ENCODE results near the gene FGD2. TPM values are rescaled to one million over a fixed set of nuclear protein-coding genes. Genes with fewer than 3 reads are reported as not detected.

Gene FGD2
- polyA plus RNA-seq, 1 experiment = not detected

- Histone ChIP-seq H3K9me3 (ENCODE audit: control insufficient read depth, insufficient read depth, low read length) (no peaks in the 10 kb centered on the region; the same call in 1 of the 2 replicates), H3K27ac (ENCODE audit: low read depth, low read length) (no peak overlapping the region), H3K4me3 (ENCODE audit: low read depth, low read length) (no peak overlapping the region), H3K27me3 (ENCODE audit: control insufficient read depth, insufficient read depth, low read length) (no peaks in the 10 kb centered on the region)
- TF ChIP-seq CTCF (IDR thresholded peaks at IDR 0.05; ENCODE audit: low read depth, low read length) = no peak
- CTCF ChIA-PET = interaction anchor here (1.1 to 1.3 kb wide), 3 partner anchors 9 to 198 kb away, joined by 3 to 4 read pairs (median 3); partner anchors contain the start of gene C6orf89
- POLR2A ChIA-PET = no interaction called here
- DNase-seq (ENCODE audit: low read depth, low spot score) = no peak
These were observed 41.8 kb upstream of the FGD2 start for GRCh38 chr6:36963451-36964290.

- ChIA-PET POLR2A (no interaction called here), CTCF (interaction anchor here (1.1 to 1.3 kb wide), 3 partner anchors 8 to 199 kb away, joined by 3 to 4 read pairs (median 3); partner anchors contain the start of gene C6orf89)
- no peak for TF ChIP-seq CTCF (IDR thresholded peaks at IDR 0.05; ENCODE audit: low read depth, low read length)
These were observed 41.1 kb upstream of the FGD2 start for GRCh38 chr6:36964349-36964748.

GRCh38 chr6:36964908-36965307 lies 40.5 kb upstream of the FGD2 start:
- Histone ChIP-seq H3K4me3 (ENCODE audit: low read depth, low read length) (no peak overlapping the region), H3K27ac (ENCODE audit: low read depth, low read length) (no peak overlapping the region), H3K27me3 (ENCODE audit: control insufficient read depth, insufficient read depth, low read length) (no peaks in the 10 kb centered on the region), H3K9me3 (ENCODE audit: control insufficient read depth, insufficient read depth, low read length) (no peaks in the 10 kb centered on the region)
- ChIA-PET CTCF (interaction anchor here (1.1 to 1.6 kb wide), 3 partner anchors 8 to 199 kb away, joined by 3 to 4 read pairs (median 3); no protein-coding TSS in a partner anchor), POLR2A (no interaction called here)
- TF ChIP-seq CTCF (IDR thresholded peaks at IDR 0.05; ENCODE audit: low read depth, low read length) = no peak
- no peak for DNase-seq (ENCODE audit: low read depth, low spot score)

More at GRCh38 chr6:36964349-36964748, 41.1 kb upstream of the FGD2 start:
- no peak for DNase-seq (ENCODE audit: low read depth, low spot score)
- H3K27me3 ChIP-seq (ENCODE audit: control insufficient read depth, insufficient read depth, low read length) = no peaks in the 10 kb centered on the region
- H3K9me3 ChIP-seq (ENCODE audit: control insufficient read depth, insufficient read depth, low read length) = no peaks in the 10 kb centered on the region
- H3K27ac ChIP-seq (ENCODE audit: low read depth, low read length) = no peak overlapping the region
- no peak overlapping the region for H3K4me3 ChIP-seq (ENCODE audit: low read depth, low read length)

- TF ChIP-seq CTCF (IDR thresholded peaks at IDR 0.05; ENCODE audit: low read depth, low read length) = no peak
- Histone ChIP-seq H3K27me3 (ENCODE audit: control insufficient read depth, insufficient read depth, low read length) (no peaks in the 10 kb centered on the region), H3K9me3 (ENCODE audit: control insufficient read depth, insufficient read depth, low read length) (no peaks in the 10 kb centered on the region), H3K27ac (ENCODE audit: low read depth, low read length) (no peak overlapping the region), H3K4me3 (ENCODE audit: low read depth, low read length) (no peak overlapping the region)
- ChIA-PET POLR2A (no interaction called here), CTCF (no interaction called here)
- no peak for DNase-seq (ENCODE audit: low read depth, low spot score)
These were observed 38.2 kb upstream of the FGD2 start for GRCh38 chr6:36967301-36967700.

GRCh38 chr6:36967757-36968156 lies 37.7 kb upstream of the FGD2 start:
- DNase-seq (ENCODE audit: low read depth, low spot score) = no peak
- Histone ChIP-seq H3K4me3 (ENCODE audit: low read depth, low read length) (no peak overlapping the region), H3K9me3 (ENCODE audit: control insufficient read depth, insufficient read depth, low read length) (no peaks in the 10 kb centered on the region), H3K27me3 (ENCODE audit: control insufficient read depth, insufficient read depth, low read length) (no peaks in the 10 kb centered on the region), H3K27ac (ENCODE audit: low read depth, low read length) (no peak overlapping the region)
- ChIA-PET POLR2A (no interaction called here), CTCF (no interaction called here)
- no peak for TF ChIP-seq CTCF (IDR thresholded peaks at IDR 0.05; ENCODE audit: low read depth, low read length)

Data from AG04450 (cell line).